EH (cell line): ENCODE results near the gene TLL2.

Source experiments
- DNase-seq: peaks from one replicate; pipeline ENCODE4 v3.0.0-alpha.2; 2015; ENCODE audit warnings: low read depth

Gene TLL2

DNA sequence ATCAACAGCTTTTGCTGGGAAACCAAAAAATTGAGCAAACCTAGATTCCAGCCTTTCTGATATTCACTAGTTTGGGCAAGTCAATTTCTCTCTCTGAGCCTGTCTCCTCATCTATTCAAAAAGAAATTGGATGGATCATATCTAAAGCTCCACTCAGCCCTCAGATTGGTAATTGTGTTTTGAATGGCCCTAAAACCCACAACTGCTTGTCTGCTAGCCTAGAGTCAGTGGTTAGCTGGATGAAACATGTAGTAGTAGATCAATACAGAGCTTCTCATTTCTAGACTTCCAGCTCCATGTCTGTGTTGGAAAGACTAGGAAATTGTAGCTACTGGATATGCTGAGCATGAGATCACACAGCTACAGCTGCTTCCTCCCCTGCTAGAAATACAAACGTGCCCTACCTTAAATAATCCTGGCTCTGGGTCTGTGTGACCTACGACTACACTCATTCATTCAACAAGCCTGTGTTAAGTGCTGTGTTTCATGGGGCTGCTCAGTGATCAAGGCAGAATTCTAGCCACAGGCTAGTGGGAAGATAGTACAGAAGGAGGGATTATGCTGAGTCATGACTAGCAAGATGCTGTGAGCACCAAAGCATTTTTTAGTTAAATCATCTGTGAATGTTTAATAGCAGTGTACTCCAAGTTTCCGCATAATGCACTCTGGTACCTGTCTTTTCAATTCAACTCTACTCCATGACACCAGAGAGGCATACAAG, 193.8 kb downstream of the TLL2 start:
- DNase-seq = peak; percentile 9

GRCh38 chr10:96317067-96317833, 196.5 kb downstream of the TLL2 start:
- DNase-seq = no peak
